Astrocyte (in vitro differentiated cells and primary cell): ENCODE results near the gene NDUFA5. TPM values are rescaled to one million over a fixed set of nuclear protein-coding genes. Genes with fewer than 3 reads are reported as not detected.

Source experiments
- DNase-seq: peaks from one replicate; pipeline ENCODE4 v3.0.0-alpha.2; 2010; ENCODE audit warnings: low read depth
- FAIRE-seq: peaks from 2 replicates; lab custom pipeline; 2011; peaks lifted over from hg19 to GRCh38; lab: Jason Lieb, UNC
- H2AFZ ChIP-seq: 2 replicates; pipeline ENCODE4 v1.6.0; 2012; ENCODE audit warnings: low read depth, low read length, inconsistent platforms
- H3K27ac ChIP-seq: 2 replicates; pipeline ENCODE4 v1.5.1; 2011; ENCODE audit warnings: low read depth, low read length, inconsistent platforms
- H3K27me3 ChIP-seq: 2 replicates; pipeline ENCODE4 v1.6.0; 2011; ENCODE audit warnings: low read length, inconsistent platforms; ENCODE audit not compliant: insufficient read depth
- H3K36me3 ChIP-seq: 2 replicates; pipeline ENCODE4 v1.5.1; 2011; ENCODE audit warnings: low read length, inconsistent platforms; ENCODE audit not compliant: insufficient read depth
- H3K4me1 ChIP-seq: 2 replicates; pipeline ENCODE4 v1.5.1; 2011; ENCODE audit warnings: low read length, inconsistent platforms; ENCODE audit not compliant: insufficient read depth
- H3K4me2 ChIP-seq: 2 replicates; pipeline ENCODE4 v1.6.0; 2012; ENCODE audit warnings: low read length, inconsistent platforms
- H3K4me3 ChIP-seq: 2 replicates; pipeline ENCODE4 v1.5.1; 2011; ENCODE audit warnings: low read depth, mild to moderate bottlenecking, low read length, inconsistent platforms; ENCODE audit not compliant: insufficient read depth
- H3K79me2 ChIP-seq: 2 replicates; pipeline ENCODE4 v1.6.0; 2012; ENCODE audit warnings: mild to moderate bottlenecking, low read length, inconsistent platforms; ENCODE audit not compliant: insufficient read depth
- H3K9ac ChIP-seq: 2 replicates; pipeline ENCODE4 v1.6.0; 2012; ENCODE audit warnings: mild to moderate bottlenecking, low read length, inconsistent platforms
- H3K9me3 ChIP-seq: 2 replicates; pipeline ENCODE4 v1.5.1; 2012; ENCODE audit warnings: low read depth, mild to moderate bottlenecking, low read length, inconsistent platforms; ENCODE audit not compliant: insufficient read depth
- H4K20me1 ChIP-seq: 2 replicates; pipeline ENCODE4 v1.6.0; 2012; ENCODE audit warnings: low read length, inconsistent platforms; ENCODE audit not compliant: insufficient read depth
- H3K27ac Mint-ChIP-seq: one replicate; pipeline ENCODE4 v1.8.0; 2021; ENCODE audit warnings: mild to moderate bottlenecking, mixed read lengths; ENCODE audit not compliant: unreplicated experiment
- H3K27me3 Mint-ChIP-seq: one replicate; pipeline ENCODE4 v1.8.0; 2021; ENCODE audit warnings: low read depth, mixed read lengths; ENCODE audit not compliant: unreplicated experiment
- H3K36me3 Mint-ChIP-seq: one replicate; pipeline ENCODE4 v1.8.0; 2021; ENCODE audit warnings: low read depth, mixed read lengths; ENCODE audit not compliant: unreplicated experiment
- H3K4me1 Mint-ChIP-seq: one replicate; pipeline ENCODE4 v1.8.0; 2021; ENCODE audit warnings: low read depth, mixed read lengths; ENCODE audit not compliant: unreplicated experiment
- H3K4me3 Mint-ChIP-seq: one replicate; pipeline ENCODE4 v1.8.0; 2021; ENCODE audit warnings: mild to moderate bottlenecking, moderate library complexity, mixed read lengths; ENCODE audit not compliant: unreplicated experiment
- H3K9me3 Mint-ChIP-seq: one replicate; pipeline ENCODE4 v1.8.0; 2021; ENCODE audit warnings: mild to moderate bottlenecking, mixed read lengths; ENCODE audit not compliant: unreplicated experiment
- CTCF ChIP-seq: IDR thresholded peaks from 2 replicates; pipeline ENCODE4 v1.5.1; 2011; ENCODE audit warnings: low read depth, mild to moderate bottlenecking, inconsistent platforms, low read length, moderate library complexity; ENCODE audit not compliant: insufficient read depth
- EZH2 ChIP-seq: IDR thresholded peaks from 2 replicates; pipeline ENCODE4 v1.6.1; 2012; ENCODE audit warnings: mild to moderate bottlenecking, low read length, inconsistent platforms; ENCODE audit not compliant: insufficient read depth
- total RNA-seq: library from RNA; stranded (reverse); gene quantifications from 2 replicates; pipeline ENCODE4 v1.2.1, GENCODE V29; 2021

Gene NDUFA5
- total RNA-seq, 1 donor from 2014 or later, result 48.9 TPM

- H3K27ac ChIP-seq, result peak overlapping the region; percentile 93
- TF ChIP-seq CTCF (no peak), EZH2 (no peak)
- peak overlapping the region; percentile 85 for H3K4me2 ChIP-seq
- H3K4me1 ChIP-seq, result no peaks in the 10 kb centered on the region
- Mint-ChIP-seq H3K4me1 (no peaks in the 10 kb centered on the region), H3K27me3 (no peaks in the 10 kb centered on the region), H3K4me3 (no peak overlapping the region), H3K27ac (no peak overlapping the region), H3K36me3 (peaks cover 3% of the 10 kb centered on the region), H3K9me3 (peaks cover 2% of the 10 kb centered on the region)
- H3K27me3 ChIP-seq, result no peaks in the 10 kb centered on the region
- FAIRE-seq (no peak), DNase-seq (no peak)
- no peaks in the 10 kb centered on the region for H3K9me3 ChIP-seq
- H2AFZ ChIP-seq, result peak overlapping the region; percentile 90
- H3K79me2 ChIP-seq, result peaks cover 38% of the 10 kb centered on the region
- H3K4me3 ChIP-seq, result peak overlapping the region; percentile 98
- H4K20me1 ChIP-seq, result no peaks in the 10 kb centered on the region
- peak overlapping the region; percentile 94 for H3K9ac ChIP-seq
- no peaks in the 10 kb centered on the region for H3K36me3 ChIP-seq
Observed at GRCh38 chr7:123557016-123557397, 611 bp downstream of the NDUFA5 start.

GRCh38 chr7:123555484-123555883 is 2.1 kb downstream of the NDUFA5 start:
- H3K9me3 Mint-ChIP-seq, result peaks cover 2% of the 10 kb centered on the region
- no peak overlapping the region for H3K27ac ChIP-seq
- no peak overlapping the region for H2AFZ ChIP-seq
- H3K4me2 ChIP-seq, result no peak overlapping the region
- H3K9me3 ChIP-seq, result no peaks in the 10 kb centered on the region
- no peak overlapping the region for H3K4me3 ChIP-seq
- no peak overlapping the region for H3K9ac ChIP-seq
- H3K36me3 ChIP-seq, result no peaks in the 10 kb centered on the region
- DNase-seq (no peak), FAIRE-seq (no peak)
- H3K27me3 Mint-ChIP-seq, result no peaks in the 10 kb centered on the region
- peaks cover 41% of the 10 kb centered on the region for H3K79me2 ChIP-seq
- H3K36me3 Mint-ChIP-seq, result peaks cover 3% of the 10 kb centered on the region
- TF ChIP-seq EZH2, result no peak
- no peak for TF ChIP-seq CTCF
- H3K4me3 Mint-ChIP-seq, result no peak overlapping the region
- no peaks in the 10 kb centered on the region for H3K4me1 ChIP-seq
- H3K4me1 Mint-ChIP-seq, result no peaks in the 10 kb centered on the region
- H3K27me3 ChIP-seq, result no peaks in the 10 kb centered on the region
- no peak overlapping the region for H3K27ac Mint-ChIP-seq
- H4K20me1 ChIP-seq, result no peaks in the 10 kb centered on the region

- Mint-ChIP-seq H3K27me3 (no peaks in the 10 kb centered on the region), H3K4me1 (no peaks in the 10 kb centered on the region), H3K27ac (no peak overlapping the region), H3K4me3 (no peak overlapping the region), H3K9me3 (peaks cover 2% of the 10 kb centered on the region), H3K36me3 (peaks cover 3% of the 10 kb centered on the region)
- H4K20me1 ChIP-seq, result no peaks in the 10 kb centered on the region
- peaks cover 41% of the 10 kb centered on the region for H3K79me2 ChIP-seq
- TF ChIP-seq EZH2 (no peak), CTCF (no peak)
- H3K9ac ChIP-seq, result no peak overlapping the region
- H3K4me2 ChIP-seq, result no peak overlapping the region
- no peaks in the 10 kb centered on the region for H3K27me3 ChIP-seq
- H3K9me3 ChIP-seq, result no peaks in the 10 kb centered on the region
- no peaks in the 10 kb centered on the region for H3K4me1 ChIP-seq
- H3K27ac ChIP-seq, result no peak overlapping the region
- H3K4me3 ChIP-seq, result no peak overlapping the region
- FAIRE-seq (no peak), DNase-seq (no peak)
- no peak overlapping the region for H2AFZ ChIP-seq
- peaks cover 10% of the 10 kb centered on the region for H3K36me3 ChIP-seq
Observed at GRCh38 chr7:123553159-123553558, 4.5 kb downstream of the NDUFA5 start.
